ENCODE measurements around the gene TOMM6.
"Not testable (repeated sequence)": the region's sequence is repeated elsewhere in the genome, so short reads cannot be mapped to it uniquely, and the experiment has no call there.

TOMM6 gene

GRCh38 chr6:41763470-41763869 is 24.0 kb upstream of the TOMM6 start:
- no peak for DNase-seq (ENCODE audit: low read depth, low spot score)

DNA sequence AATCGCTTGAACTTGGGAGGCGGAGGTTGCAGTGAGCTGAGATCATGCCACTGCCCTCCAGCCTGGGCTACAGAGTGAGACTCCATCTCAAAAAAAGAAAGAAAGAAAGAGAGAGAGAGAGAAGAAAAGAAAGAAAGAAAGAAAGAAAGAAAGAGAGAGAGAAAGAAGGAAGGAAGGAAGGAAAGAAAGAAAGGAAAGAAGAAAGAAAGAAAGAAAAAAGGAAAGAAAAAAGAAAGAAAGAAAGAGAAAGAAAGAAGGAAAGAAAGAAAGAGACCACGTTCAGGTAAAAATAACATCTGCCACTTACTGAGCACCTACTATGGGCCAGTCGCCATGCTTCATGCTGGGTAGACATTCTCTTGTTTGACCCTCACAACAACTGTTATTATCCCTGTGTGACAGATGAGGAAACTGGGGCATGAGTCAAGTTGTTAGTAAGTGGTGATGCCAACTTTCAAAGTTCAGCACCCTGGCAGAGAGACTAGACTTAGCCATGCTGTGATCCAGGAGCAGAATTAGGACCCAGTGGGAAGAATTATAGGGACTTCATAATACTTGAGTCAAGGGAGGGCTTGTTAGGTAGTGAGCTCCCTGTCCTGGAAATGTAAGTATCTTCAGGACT is 21.3 kb upstream of the TOMM6 start:
- not testable (repeated sequence) for DNase-seq (ENCODE audit: low read depth, low spot score)

DNA sequence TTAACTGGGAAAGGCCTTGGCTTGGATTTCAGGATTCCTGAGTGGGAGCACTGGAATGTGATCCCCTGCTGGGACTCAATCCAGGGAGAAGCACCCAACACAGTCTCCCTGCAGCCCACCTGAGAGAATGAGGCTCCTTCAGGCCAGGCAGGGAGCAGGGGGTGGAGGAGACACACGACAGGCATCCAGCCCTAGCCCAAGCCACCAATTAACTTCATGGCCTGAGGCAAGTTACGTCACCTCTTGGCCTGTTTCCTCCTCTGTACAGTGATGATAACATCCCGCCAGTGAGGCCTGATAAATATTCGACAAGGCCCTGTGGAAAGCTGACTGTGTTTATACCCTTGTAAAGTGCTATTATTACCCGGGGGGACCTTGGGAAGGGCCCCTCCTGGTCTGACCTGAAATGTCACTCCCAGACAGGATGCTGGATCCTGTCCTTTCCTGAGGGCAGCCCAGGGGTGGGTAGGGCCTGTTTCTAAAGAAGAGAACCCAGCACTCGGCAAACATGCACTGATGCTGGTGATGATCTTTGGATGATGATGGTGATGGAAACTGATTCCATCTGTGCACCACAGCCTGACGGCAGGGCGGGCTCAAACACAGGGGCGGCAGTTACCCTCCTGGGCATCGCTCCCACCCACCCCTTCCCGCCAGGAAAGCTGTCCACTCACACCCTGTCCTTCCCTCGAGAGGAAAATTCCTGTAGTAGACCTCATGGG is 20.2 kb upstream of the TOMM6 start:
- DNase-seq (ENCODE audit: low read depth, low spot score) = no peak

- no peak for DNase-seq (ENCODE audit: low read depth, low spot score)
Measured at GRCh38 chr6:41768545-41769308, 18.8 kb upstream of the TOMM6 start.

- DNase-seq (ENCODE audit: low read depth, low spot score) = no peak
Measured at GRCh38 chr6:41769376-41769775, 18.1 kb upstream of the TOMM6 start.

DNA sequence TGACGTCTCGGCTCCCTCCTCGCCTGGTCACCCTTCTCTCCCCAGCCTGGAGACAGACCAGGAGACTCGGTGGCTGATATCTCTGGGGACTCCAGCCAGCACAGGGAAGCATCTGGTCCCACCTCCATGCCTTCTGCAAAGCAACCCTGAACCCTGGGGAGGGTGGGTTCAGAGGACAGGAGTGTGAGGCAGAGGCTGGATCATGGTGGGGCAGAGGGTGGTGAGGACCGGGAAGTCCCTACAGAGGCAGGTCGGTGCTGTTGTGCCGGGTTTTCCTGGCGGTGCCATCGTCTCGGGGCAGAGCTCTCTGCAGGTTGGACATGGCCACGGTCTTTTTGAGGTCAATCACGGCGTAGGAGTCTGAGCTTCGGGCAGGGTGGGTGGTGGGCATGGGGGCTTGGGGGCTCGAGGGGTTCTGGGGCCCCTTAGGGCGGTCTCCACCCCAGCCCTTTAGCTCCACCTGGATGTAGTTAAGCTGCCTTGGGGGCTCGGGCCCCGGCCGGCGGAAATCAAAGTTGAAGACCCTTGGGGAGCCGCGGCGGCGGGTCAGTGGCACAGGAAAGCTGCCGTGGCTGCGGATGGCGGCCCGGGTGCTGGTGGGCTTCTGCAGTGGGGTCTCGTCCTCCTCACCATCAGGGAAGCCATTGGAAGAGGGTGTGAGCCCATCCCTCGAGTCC is 17.0 kb upstream of the TOMM6 start:
- no peak for DNase-seq (ENCODE audit: low read depth, low spot score)

- DNase-seq (ENCODE audit: low read depth, low spot score) = no peak
Measured at GRCh38 chr6:41771058-41771983, 16.2 kb upstream of the TOMM6 start.

- DNase-seq (ENCODE audit: low read depth, low spot score) = no peak
Measured at GRCh38 chr6:41774841-41775240, 12.7 kb upstream of the TOMM6 start.

GRCh38 chr6:41775293-41775882 is 12.1 kb upstream of the TOMM6 start:
- no peak for DNase-seq (ENCODE audit: low read depth, low spot score)

GRCh38 chr6:41777551-41778285 is 9.8 kb upstream of the TOMM6 start:
- DNase-seq (ENCODE audit: low read depth, low spot score) = no peak

- DNase-seq (ENCODE audit: low read depth, low spot score) = no peak
Measured at GRCh38 chr6:41778895-41779294, 8.6 kb upstream of the TOMM6 start.

- no peak for DNase-seq (ENCODE audit: low read depth, low spot score)
Measured at GRCh38 chr6:41779336-41779735, 8.2 kb upstream of the TOMM6 start.

DNA sequence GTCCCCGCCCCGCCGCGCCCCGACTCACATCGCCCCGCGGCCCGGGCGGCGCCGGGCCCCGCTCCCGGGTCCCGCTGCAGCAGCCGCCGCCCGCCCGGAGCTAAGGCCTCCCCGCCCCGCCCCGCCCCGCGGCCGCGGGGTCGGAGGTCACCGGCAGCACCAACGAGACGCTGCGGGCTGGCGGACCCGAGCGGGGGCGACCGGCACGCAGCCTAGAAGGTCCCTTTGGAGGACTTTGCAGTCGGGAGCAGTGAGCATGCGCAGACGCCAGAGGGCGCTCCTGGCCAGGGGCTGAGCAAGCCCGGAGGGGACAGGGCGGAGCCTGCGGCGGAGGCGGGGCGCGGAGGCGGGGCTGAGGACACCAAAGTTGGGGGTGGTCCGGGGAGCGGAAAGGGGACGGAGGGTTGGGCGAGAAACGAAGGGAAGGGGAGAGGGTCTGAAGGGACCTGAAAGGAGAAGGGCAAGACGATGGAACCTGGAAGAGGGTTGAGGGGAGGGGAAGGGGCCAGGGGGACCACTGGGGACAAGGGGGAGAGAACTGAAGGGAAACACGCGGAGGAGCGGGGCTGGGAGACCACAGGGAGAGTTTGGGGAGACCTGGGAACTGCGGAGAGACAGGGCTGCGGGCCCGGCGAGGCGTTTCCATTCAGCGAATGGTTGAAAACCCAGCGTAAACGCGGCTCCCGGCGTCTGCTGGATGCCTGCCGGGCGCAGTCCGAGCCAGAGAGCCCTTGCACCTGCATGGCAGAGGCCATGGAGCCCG is 7.5 kb upstream of the TOMM6 start, which contains the start of gene FRS3:
Gene FRS3, minus strand, starts transcription at position 113 of the 763 bp plus-strand sequence. CDS start 2,913 bp downstream, outside the sequence.
- DNase-seq (ENCODE audit: low read depth, low spot score) = no peak

DNA sequence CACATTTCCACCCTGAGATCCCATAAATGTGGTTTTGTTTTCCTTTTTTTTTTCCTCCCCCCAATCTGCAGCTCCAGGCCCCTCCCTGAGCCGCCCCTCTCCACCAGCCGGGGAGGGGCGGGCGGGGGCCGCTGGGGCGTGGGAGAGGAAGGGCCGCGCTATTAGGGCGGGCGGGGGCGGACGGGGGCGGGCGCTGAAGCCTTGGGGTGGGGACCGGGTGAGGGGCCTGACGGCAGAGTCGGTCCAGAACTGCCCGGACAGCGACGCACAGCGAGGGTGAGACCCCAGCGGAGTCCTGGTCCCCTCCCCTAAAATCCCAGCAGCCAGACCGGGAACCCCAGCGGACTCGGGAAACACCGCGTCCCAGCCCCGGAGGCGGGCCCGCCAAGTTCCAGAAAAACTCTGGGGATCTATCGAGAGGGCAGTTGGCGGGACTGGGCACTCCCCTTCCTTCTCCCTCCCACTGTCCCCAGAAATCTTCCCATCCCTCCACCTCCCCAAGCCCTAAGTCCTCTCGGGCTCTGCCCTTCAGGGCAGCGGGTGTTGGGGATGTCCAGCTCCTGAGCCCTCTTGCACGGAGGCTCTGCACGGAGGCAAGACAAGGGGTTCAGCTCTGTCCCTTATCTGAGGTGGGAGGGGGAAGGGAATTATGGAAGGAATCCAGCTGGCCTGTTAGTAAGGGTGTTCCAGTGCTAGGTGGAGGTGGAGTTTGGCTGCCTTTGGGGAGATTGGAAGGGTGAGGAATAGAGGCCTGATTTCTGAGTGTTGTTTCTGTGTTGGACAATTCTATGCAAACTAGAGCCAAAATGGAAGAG is 6.7 kb upstream of the TOMM6 start, which contains the start of gene PRICKLE4:
Gene PRICKLE4, plus strand, starts transcription at position 232 of the 815 bp plus-strand sequence. CDS start 2,692 bp downstream, outside the sequence.
- no peak for DNase-seq (ENCODE audit: low read depth, low spot score)

DNA sequence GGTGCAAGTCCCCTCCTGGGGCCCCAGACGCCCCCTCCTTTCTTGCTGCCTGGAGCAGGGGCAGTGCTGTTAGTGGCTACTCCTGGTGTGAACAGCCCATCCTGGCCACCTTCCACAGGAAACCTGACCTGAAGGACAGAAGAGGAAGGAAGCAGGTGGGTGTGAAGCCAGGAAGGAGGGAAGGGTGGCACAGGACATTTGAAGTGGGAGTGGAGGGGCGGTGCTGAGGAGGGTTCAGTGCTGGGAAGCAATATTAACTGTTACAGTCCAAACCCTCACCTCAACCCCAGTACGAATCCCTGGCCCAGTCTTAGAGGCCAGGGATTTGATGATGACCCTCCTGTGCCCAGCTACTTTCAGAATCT is 6.1 kb upstream of the TOMM6 start:
- DNase-seq (ENCODE audit: low read depth, low spot score) = no peak

DNA sequence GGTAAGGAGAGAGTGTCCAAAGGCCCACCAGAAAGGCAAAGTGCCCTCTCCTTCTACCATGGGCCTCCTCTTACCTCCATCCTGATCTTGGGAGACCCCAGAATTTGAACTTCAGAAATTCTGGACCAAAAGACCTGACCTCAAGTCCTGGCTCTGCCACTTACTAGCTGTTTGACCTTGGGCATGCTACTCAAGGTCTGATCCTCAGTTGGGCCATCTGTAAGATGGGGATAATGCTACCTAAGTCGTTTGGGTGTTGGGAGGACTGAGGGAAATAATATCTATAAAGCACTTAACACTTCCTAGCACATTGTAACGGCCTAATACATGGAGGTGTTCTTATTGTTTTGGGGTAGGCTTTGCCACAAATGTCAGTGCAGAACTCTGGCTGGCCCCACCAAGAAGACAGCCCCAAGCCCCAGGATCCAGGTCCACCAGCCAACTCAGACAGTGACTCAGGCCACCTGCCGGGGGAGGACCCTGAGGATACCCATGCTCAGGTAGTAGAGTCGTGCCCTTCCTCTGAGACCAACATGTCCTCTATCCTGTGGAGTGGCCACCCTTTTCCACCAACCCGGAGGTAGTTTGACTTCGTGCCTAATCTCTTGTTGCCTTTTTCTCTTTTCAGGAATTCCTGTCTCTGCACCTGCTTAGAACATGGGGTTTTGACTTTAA is 4.3 kb upstream of the TOMM6 start:
- no peak for DNase-seq (ENCODE audit: low read depth, low spot score)

DNA sequence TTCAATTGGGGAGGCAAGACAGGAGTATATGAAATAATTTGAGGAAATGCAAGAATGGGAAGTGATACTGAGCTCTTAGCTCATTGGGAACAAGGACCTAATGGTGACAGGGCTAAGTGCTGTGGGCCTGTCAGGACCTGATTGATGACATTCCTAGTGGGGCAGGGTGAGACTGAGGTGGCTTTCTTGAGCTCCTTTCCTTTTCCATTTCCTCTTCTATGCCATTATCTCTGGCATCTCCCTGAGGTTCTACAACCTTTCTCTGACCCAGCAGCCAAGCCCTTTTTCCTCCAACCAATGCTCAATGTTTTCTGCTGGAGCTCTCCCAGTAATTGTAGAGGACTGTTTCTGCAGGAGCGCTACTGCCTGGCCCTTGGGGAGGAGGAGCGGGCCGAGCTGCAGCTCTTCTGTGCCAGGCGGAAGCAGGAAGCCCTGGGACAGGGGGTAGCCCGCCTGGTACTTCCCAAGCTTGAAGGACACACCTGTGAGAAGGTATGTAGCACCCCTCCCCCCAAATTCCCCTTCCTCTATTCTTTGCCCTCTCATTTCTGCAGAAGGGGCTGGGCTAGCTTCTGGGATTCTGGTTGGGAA is 2.8 kb upstream of the TOMM6 start:
- DNase-seq (ENCODE audit: low read depth, low spot score) = no peak

Data from iPS DF 19.7 (cell line).